Measurements from ENCODE around the gene PLSCR1. TPM values are rescaled to one million over a fixed set of nuclear protein-coding genes. Genes with fewer than 3 reads are reported as not detected.

Gene PLSCR1
- total RNA-seq, 1 experiment from 2014 or later, result 48.9 TPM

- H2BK5ac ChIP-seq (ENCODE audit: insufficient read length, low read length), result no peak overlapping the region
- H3K4me1 Mint-ChIP-seq, result peaks cover 24 to 29% of the 10 kb centered on the region in 2 experiments
- H3T11ph ChIP-seq (ENCODE audit: low read length), result no peak overlapping the region
- no peaks in the 10 kb centered on the region for H4K20me1 ChIP-seq (ENCODE audit: control insufficient read depth, insufficient read depth, insufficient read length)
- H2BK120ac ChIP-seq (ENCODE audit: low read depth, low read length, poor library complexity, severe bottlenecking), result no peak overlapping the region
- peaks cover 3 to 15% (median 4%) of the 10 kb centered on the region in 3 experiments; a peak in 6 of 7 replicates for H3K36me3 Mint-ChIP-seq (ENCODE audit: insufficient read depth in 1 of 3, low read depth in 3 of 3)
- no peak for DNase-seq
- no peak overlapping the region for H3K4me3 Mint-ChIP-seq
- WGBS (ENCODE audit: extremely low coverage, insufficient read length, low lambda C conversion rate), result 100% methylated on average over 1 of the region's 2 CpGs
- H3K9me3 Mint-ChIP-seq, result no peaks in the 10 kb centered on the region
- no peak overlapping the region for H3K27ac ChIP-seq (ENCODE audit: insufficient read length, low read depth, low read length)
- no peak overlapping the region for H3K23ac ChIP-seq (ENCODE audit: insufficient read length, low read depth, low read length)
- no peak overlapping the region for H2AK5ac ChIP-seq (ENCODE audit: insufficient read length, low read length)
- no peak overlapping the region for H3K4me2 ChIP-seq (ENCODE audit: insufficient read depth, insufficient read length, low read length)
- no peak overlapping the region for H2BK15ac ChIP-seq (ENCODE audit: low read depth, low read length)
- no peaks in the 10 kb centered on the region for H3K27me3 ChIP-seq (ENCODE audit: insufficient read depth, low read length)
- H3K9me3 ChIP-seq (ENCODE audit: control insufficient read depth, low read depth, low read length), result no peaks in the 10 kb centered on the region
- no peak overlapping the region for H3K14ac ChIP-seq (ENCODE audit: insufficient read depth, low read length)
- no peak overlapping the region for H4K5ac ChIP-seq (ENCODE audit: insufficient read length, low read depth, low read length)
- H3K18ac ChIP-seq (ENCODE audit: insufficient read length, low read depth, low read length), result no peak overlapping the region
- H2AFZ ChIP-seq (ENCODE audit: low read length), result no peak overlapping the region
- no peak overlapping the region for H3K27ac Mint-ChIP-seq
- no peak overlapping the region for H3K4ac ChIP-seq (ENCODE audit: low read depth, low read length)
- no peaks in the 10 kb centered on the region for H3K27me3 Mint-ChIP-seq (ENCODE audit: low read depth)
- H3K4me1 ChIP-seq (ENCODE audit: insufficient read depth, low read length), result peaks cover 3% of the 10 kb centered on the region
- H2BK12ac ChIP-seq (ENCODE audit: insufficient read length, low read depth, low read length), result no peak overlapping the region
- no peaks in the 10 kb centered on the region for H3K79me1 ChIP-seq (ENCODE audit: insufficient read depth, low read depth, low read length, poor library complexity, severe bottlenecking)
- no peak for TF ChIP-seq CTCF (conservative IDR thresholded peaks at IDR 0.05)
- no peak overlapping the region for H4K8ac ChIP-seq (replicated peaks; ENCODE audit: insufficient read length, low read depth, low read length)
- no peaks in the 10 kb centered on the region for H3K79me2 ChIP-seq (ENCODE audit: insufficient read depth, low read length)
- H4K91ac ChIP-seq (ENCODE audit: insufficient read length, low read depth, low read length), result no peak overlapping the region
- no peak overlapping the region for H2BK20ac ChIP-seq (ENCODE audit: low read depth, low read length, poor library complexity, severe bottlenecking)
- no peak overlapping the region for H3K9ac ChIP-seq (ENCODE audit: extremely low read depth, insufficient read length, low read length)
- H3K56ac ChIP-seq (ENCODE audit: insufficient read length, low read depth, low read length), result no peak overlapping the region
- H3K23me2 ChIP-seq (ENCODE audit: insufficient read length, low read depth, low read length, poor library complexity, severe bottlenecking), result no peaks in the 10 kb centered on the region
These were observed 30.9 kb downstream of the PLSCR1 start for GRCh38 chr3:146513386-146514051.

Measured in H9 (cell line).